HEK293 (cell line): ENCODE data around the gene B4GALT5.

ENCODE experiments used
- CTCF ChIA-PET: fragments of 350-600 bp; formaldehyde crosslinking; extraction: SDS; loops from one replicate; lab custom pipeline; 2021; ENCODE audit warnings: antibody characterized with exemption; lab: Yijun Ruan, JAX
- POLR2A ChIA-PET: fragments of 300-600 bp; formaldehyde crosslinking; extraction: SDS; loops from one replicate; lab custom pipeline; 2020; ENCODE audit warnings: antibody characterized with exemption, inconsistent platforms; lab: Yijun Ruan, JAX
- H3K27ac ChIP-seq: fragments of 200-500 bp; sonication (Bioruptor generic); 2 replicates; pipeline ENCODE4 v1.5.1; 2014; ENCODE audit warnings: low read depth, low read length, control low read depth, inconsistent platforms; ENCODE audit errors: extremely low read depth
- H3K36me3 ChIP-seq, 2 experiments: fragments of 200-500 bp in 1 of 2; sonication (Bioruptor generic) in 1 of 2; 1 replicate in 1 of 2; 2 replicates in 1 of 2; pipeline ENCODE4 v1.5.1; 2014 to 2017; ENCODE audit warnings: inconsistent platforms in 2 of 2, low read length in 2 of 2; ENCODE audit not compliant: control insufficient read depth in 2 of 2, insufficient read depth in 1 of 2
- H3K4me1 ChIP-seq: fragments of 200-500 bp; sonication (Bioruptor generic); 2 replicates; pipeline ENCODE4 v1.5.1; 2014; ENCODE audit warnings: mild to moderate bottlenecking, low read length, inconsistent platforms; ENCODE audit not compliant: control insufficient read depth, insufficient read depth
- H3K4me3 ChIP-seq: 2 replicates; pipeline ENCODE4 v1.5.1; 2011; ENCODE audit warnings: low read depth, mild to moderate bottlenecking, control low read depth, low read length, moderate library complexity
- H3K9me3 ChIP-seq: fragments of 200-500 bp; sonication (Bioruptor generic); 2 replicates; pipeline ENCODE4 v1.5.1; 2014; ENCODE audit warnings: low read depth, low read length, inconsistent platforms; ENCODE audit not compliant: control insufficient read depth, insufficient read depth
- GFI1B ChIP-seq: fragments of 450-650 bp; formaldehyde crosslinking; IDR thresholded peaks from 2 replicates; pipeline ENCODE4 v1.5.1; 2016; ENCODE audit warnings: missing biosample characterization, missing genetic modification characterization
- KLF8 ChIP-seq: fragments of 450-650 bp; formaldehyde crosslinking; IDR thresholded peaks from 2 replicates; pipeline ENCODE4 v1.5.1; 2016; ENCODE audit warnings: missing biosample characterization, missing genetic modification characterization
- YY1 ChIP-seq: fragments of 450-650 bp; formaldehyde crosslinking; IDR thresholded peaks from 2 replicates; pipeline ENCODE4 v1.5.1; 2018; ENCODE audit warnings: missing biosample characterization, missing genetic modification characterization
- ZNF791 ChIP-seq: fragments of 450-650 bp; formaldehyde crosslinking; IDR thresholded peaks from 2 replicates; pipeline ENCODE4 v1.5.1; 2016; ENCODE audit warnings: missing biosample characterization, missing genetic modification characterization
- ZSCAN16 ChIP-seq: fragments of 450-650 bp; formaldehyde crosslinking; IDR thresholded peaks from 2 replicates; pipeline ENCODE4 v1.5.1; 2016; ENCODE audit warnings: missing biosample characterization, missing genetic modification characterization
- ZSCAN23 ChIP-seq: fragments of 450-650 bp; formaldehyde crosslinking; IDR thresholded peaks from 2 replicates; pipeline ENCODE4 v1.5.1; 2016; ENCODE audit warnings: missing biosample characterization, missing genetic modification characterization
- TF ChIP-seq, protein P1 (sequence below): fragments of 450-650 bp; formaldehyde crosslinking; IDR thresholded peaks from 2 replicates; pipeline ENCODE4; 2016; ENCODE audit warnings: missing biosample characterization, missing genetic modification characterization
- TF ChIP-seq, protein P2 (sequence below): fragments of 450-650 bp; formaldehyde crosslinking; IDR thresholded peaks from 2 replicates; pipeline ENCODE4 v1.5.1; 2016; ENCODE audit warnings: missing biosample characterization, missing genetic modification characterization
- TF ChIP-seq, protein P3 (sequence below): fragments of 450-650 bp; formaldehyde crosslinking; IDR thresholded peaks from 2 replicates; pipeline ENCODE4 v1.5.1; 2016; ENCODE audit warnings: missing biosample characterization, missing genetic modification characterization, borderline replicate concordance
- TF ChIP-seq, protein P4 (sequence below): fragments of 450-650 bp; formaldehyde crosslinking; IDR thresholded peaks from 2 replicates; pipeline ENCODE4 v1.5.1; 2016; ENCODE audit warnings: missing biosample characterization, missing genetic modification characterization
- TF ChIP-seq, protein P5 (sequence below): fragments of 450-650 bp; formaldehyde crosslinking; IDR thresholded peaks from 2 replicates; pipeline ENCODE4 v1.5.1; 2016; ENCODE audit warnings: missing biosample characterization, missing genetic modification characterization
- TF ChIP-seq, protein P6 (sequence below): fragments of 450-650 bp; formaldehyde crosslinking; IDR thresholded peaks from 2 replicates; pipeline ENCODE4 v1.5.1; 2016; ENCODE audit warnings: missing biosample characterization, missing genetic modification characterization

The B4GALT5 gene

DNA sequence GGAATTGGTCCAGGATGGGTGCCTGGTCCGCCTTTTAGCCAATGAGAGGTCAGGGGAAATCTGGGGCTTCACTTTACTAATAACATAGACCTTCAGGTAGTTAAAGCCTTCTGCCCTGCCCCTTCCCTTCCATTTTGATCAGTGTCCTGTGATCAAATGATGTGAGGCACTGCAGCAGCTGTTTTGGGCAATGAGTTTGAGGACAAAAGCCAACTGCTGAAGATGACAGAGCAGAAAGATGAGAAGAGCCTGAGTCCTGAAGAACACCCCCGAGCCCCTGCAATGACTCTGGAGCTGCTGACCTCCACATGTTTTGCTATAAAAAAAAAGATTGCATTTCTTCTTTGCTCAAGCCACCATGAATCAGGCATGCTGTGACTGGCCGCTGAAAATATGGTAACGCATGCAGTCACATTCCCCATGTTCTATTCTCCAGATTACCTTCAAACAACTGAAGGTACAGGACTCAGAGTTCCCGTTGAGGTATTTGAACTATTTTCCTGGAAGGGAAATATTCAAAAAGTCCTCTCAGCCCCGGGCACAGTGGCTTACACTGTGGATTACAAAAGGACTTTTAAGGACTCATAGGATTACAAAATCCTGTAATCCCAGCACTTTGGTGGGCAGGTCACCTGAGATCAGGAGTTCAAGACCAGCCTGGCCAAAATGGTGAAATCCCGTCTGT is 45.7 kb upstream of the B4GALT5 start (continued):
- TF ChIP-seq, protein P1, sequence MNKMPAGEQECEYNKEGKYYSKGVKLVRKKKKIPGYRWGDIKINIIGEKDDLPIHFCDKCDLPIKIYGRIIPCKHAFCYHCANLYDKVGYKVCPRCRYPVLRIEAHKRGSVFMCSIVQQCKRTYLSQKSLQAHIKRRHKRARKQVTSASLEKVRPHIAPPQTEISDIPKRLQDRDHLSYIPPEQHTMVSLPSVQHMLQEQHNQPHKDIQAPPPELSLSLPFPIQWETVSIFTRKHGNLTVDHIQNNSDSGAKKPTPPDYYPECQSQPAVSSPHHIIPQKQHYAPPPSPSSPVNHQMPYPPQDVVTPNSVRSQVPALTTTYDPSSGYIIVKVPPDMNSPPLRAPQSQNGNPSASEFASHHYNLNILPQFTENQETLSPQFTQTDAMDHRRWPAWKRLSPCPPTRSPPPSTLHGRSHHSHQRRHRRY = no peak
- TF ChIP-seq ZNF791 (tag by site-specific recombination) = no peak

DNA sequence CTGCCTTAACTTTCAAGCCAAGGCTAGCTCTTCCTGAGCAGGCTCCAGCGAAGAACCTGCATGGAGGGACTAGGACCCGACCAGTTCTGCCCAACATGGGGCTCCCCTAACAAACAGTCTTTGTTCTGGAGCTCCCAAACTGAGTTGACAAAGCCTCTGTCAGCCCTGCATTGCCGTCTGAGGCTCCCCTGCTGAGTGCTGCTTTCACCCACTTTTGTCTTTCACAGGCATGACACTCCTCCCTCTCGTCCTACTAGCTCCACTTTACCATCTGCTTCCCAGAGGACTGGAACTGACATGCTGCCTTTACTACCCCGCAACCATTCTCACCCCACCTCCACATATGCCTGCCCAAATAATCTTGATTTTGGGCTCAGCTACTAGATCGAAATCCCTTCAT is 45.1 kb upstream of the B4GALT5 start:
- H3K9me3 ChIP-seq = no peaks in the 10 kb centered on the region
- H3K4me1 ChIP-seq = no peaks in the 10 kb centered on the region
- ChIA-PET CTCF (no interaction called here), POLR2A (no interaction called here)
- H3K27ac ChIP-seq = no peak overlapping the region
- TF ChIP-seq, protein P2, sequence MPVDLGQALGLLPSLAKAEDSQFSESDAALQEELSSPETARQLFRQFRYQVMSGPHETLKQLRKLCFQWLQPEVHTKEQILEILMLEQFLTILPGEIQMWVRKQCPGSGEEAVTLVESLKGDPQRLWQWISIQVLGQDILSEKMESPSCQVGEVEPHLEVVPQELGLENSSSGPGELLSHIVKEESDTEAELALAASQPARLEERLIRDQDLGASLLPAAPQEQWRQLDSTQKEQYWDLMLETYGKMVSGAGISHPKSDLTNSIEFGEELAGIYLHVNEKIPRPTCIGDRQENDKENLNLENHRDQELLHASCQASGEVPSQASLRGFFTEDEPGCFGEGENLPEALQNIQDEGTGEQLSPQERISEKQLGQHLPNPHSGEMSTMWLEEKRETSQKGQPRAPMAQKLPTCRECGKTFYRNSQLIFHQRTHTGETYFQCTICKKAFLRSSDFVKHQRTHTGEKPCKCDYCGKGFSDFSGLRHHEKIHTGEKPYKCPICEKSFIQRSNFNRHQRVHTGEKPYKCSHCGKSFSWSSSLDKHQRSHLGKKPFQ (tag by site-specific recombination) = no peak
- no peak for TF ChIP-seq KLF8 (tag by site-specific recombination)
- TF ChIP-seq ZSCAN16 = no peak
- H3K36me3 ChIP-seq = no peaks in the 10 kb centered on the region
- no peak overlapping the region for H3K4me3 ChIP-seq

DNA sequence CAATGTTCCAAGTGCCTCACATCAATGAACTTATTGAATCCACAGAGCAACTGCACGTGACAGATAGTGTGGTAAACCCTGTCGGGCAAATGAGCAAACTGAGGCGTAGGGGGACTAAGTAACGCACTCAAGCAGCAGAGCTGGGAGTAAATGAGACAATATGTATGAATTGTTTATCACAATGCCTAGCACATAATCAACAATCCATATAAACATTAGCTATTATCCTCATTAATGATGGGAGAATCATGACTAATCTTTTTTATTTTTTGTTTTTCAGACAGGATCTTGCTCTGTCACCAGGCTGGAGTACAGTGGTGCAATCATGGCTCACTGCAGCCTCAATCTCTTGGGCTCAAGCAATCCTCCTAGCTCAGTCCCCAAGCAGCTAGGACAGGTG is 43.9 kb upstream of the B4GALT5 start:
- Histone ChIP-seq H3K9me3 (no peaks in the 10 kb centered on the region), H3K4me3 (no peak overlapping the region), H3K4me1 (no peaks in the 10 kb centered on the region), H3K27ac (no peak overlapping the region)
- POLR2A ChIA-PET = no interaction called here
- TF ChIP-seq, protein P3, sequence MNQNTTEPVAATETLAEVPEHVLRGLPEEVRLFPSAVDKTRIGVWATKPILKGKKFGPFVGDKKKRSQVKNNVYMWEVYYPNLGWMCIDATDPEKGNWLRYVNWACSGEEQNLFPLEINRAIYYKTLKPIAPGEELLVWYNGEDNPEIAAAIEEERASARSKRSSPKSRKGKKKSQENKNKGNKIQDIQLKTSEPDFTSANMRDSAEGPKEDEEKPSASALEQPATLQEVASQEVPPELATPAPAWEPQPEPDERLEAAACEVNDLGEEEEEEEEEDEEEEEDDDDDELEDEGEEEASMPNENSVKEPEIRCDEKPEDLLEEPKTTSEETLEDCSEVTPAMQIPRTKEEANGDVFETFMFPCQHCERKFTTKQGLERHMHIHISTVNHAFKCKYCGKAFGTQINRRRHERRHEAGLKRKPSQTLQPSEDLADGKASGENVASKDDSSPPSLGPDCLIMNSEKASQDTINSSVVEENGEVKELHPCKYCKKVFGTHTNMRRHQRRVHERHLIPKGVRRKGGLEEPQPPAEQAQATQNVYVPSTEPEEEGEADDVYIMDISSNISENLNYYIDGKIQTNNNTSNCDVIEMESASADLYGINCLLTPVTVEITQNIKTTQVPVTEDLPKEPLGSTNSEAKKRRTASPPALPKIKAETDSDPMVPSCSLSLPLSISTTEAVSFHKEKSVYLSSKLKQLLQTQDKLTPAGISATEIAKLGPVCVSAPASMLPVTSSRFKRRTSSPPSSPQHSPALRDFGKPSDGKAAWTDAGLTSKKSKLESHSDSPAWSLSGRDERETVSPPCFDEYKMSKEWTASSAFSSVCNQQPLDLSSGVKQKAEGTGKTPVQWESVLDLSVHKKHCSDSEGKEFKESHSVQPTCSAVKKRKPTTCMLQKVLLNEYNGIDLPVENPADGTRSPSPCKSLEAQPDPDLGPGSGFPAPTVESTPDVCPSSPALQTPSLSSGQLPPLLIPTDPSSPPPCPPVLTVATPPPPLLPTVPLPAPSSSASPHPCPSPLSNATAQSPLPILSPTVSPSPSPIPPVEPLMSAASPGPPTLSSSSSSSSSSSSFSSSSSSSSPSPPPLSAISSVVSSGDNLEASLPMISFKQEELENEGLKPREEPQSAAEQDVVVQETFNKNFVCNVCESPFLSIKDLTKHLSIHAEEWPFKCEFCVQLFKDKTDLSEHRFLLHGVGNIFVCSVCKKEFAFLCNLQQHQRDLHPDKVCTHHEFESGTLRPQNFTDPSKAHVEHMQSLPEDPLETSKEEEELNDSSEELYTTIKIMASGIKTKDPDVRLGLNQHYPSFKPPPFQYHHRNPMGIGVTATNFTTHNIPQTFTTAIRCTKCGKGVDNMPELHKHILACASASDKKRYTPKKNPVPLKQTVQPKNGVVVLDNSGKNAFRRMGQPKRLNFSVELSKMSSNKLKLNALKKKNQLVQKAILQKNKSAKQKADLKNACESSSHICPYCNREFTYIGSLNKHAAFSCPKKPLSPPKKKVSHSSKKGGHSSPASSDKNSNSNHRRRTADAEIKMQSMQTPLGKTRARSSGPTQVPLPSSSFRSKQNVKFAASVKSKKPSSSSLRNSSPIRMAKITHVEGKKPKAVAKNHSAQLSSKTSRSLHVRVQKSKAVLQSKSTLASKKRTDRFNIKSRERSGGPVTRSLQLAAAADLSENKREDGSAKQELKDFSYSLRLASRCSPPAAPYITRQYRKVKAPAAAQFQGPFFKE (tag by site-specific recombination) = no peak
- TF ChIP-seq, protein P4, sequence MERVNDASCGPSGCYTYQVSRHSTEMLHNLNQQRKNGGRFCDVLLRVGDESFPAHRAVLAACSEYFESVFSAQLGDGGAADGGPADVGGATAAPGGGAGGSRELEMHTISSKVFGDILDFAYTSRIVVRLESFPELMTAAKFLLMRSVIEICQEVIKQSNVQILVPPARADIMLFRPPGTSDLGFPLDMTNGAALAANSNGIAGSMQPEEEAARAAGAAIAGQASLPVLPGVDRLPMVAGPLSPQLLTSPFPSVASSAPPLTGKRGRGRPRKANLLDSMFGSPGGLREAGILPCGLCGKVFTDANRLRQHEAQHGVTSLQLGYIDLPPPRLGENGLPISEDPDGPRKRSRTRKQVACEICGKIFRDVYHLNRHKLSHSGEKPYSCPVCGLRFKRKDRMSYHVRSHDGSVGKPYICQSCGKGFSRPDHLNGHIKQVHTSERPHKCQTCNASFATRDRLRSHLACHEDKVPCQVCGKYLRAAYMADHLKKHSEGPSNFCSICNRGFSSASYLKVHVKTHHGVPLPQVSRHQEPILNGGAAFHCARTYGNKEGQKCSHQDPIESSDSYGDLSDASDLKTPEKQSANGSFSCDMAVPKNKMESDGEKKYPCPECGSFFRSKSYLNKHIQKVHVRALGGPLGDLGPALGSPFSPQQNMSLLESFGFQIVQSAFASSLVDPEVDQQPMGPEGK (tag by site-specific recombination) = no peak
- TF ChIP-seq ZSCAN23 (tag by site-specific recombination) (no peak), YY1 (no peak), GFI1B (no peak)
- TF ChIP-seq, protein P5, sequence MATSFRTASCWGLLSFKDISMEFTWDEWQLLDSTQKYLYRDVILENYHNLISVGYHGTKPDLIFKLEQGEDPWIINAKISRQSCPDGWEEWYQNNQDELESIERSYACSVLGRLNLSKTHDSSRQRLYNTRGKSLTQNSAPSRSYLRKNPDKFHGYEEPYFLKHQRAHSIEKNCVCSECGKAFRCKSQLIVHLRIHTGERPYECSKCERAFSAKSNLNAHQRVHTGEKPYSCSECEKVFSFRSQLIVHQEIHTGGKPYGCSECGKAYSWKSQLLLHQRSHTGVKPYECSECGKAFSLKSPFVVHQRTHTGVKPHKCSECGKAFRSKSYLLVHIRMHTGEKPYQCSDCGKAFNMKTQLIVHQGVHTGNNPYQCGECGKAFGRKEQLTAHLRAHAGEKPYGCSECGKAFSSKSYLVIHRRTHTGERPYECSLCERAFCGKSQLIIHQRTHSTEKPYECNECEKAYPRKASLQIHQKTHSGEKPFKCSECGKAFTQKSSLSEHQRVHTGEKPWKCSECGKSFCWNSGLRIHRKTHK (tag by site-specific recombination) = peak; percentile 97
- TF ChIP-seq, protein P6, sequence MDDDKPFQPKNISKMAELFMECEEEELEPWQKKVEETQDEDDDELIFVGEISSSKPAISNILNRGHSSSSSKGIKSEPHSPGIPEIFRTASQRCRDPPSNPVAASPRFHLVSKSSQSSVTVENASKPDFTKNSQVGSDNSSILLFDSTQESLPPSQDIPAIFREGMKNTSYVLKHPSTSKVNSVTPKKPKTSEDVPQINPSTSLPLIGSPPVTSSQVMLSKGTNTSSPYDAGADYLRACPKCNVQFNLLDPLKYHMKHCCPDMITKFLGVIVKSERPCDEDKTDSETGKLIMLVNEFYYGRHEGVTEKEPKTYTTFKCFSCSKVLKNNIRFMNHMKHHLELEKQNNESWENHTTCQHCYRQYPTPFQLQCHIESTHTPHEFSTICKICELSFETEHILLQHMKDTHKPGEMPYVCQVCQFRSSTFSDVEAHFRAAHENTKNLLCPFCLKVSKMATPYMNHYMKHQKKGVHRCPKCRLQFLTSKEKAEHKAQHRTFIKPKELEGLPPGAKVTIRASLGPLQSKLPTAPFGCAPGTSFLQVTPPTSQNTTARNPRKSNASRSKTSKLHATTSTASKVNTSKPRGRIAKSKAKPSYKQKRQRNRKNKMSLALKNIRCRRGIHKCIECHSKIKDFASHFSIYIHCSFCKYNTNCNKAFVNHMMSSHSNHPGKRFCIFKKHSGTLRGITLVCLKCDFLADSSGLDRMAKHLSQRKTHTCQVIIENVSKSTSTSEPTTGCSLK = no peak
- TF ChIP-seq, all 188 proteins: peak for 1
- CTCF ChIA-PET = no interaction called here
- H3K36me3 ChIP-seq = no peaks in the 10 kb centered on the region
